Ovary (tissue), 3 donors: Measurements from ENCODE around the gene NCK2.

Experiments
- EP300 ChIP-seq: sonication (generic); formaldehyde crosslinking; IDR thresholded peaks from one replicate; pipeline ENCODE4 v1.6.1; 2017; ENCODE audit warnings: antibody characterized with exemption
- POLR2A ChIP-seq: fragments of 450-650 bp; IDR thresholded peaks from one replicate; pipeline ENCODE4 v1.6.1; 2017; ENCODE audit warnings: antibody characterized with exemption, mild to moderate bottlenecking, moderate library complexity
- TF ChIP-seq, protein P1 (sequence below), 3 donors: fragments of 450-650 bp in 2 of 3; fragments of 200-600 bp in 1 of 3; IDR thresholded peaks; one replicate each; pipeline versions ENCODE4 v1.5.1 to v1.8.0; 2016 to 2022; ENCODE audit warnings: antibody characterized with exemption in 3 of 3, mild to moderate bottlenecking in 1 of 3
- donor health status: DM: no; HTN: no; CAD: no.

DNA sequence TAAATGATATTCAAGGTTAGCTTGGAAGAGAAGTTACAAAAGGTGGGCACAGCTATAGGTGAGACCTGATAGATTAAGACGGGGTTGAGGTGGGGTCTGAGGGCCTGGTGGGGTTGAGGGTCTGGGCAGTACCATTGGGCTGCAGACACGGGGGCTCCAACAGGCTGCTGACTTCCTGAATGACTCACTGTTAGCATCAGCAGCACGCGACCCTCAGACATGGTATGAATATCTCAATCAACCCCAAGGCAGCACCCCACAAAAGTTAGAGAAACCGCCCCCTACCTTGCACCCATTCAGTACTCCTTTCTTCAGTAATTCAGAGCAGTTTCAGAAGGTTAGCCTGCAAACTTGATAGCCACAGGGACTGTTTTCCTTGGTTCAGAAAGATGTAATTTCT lies 10.8 kb upstream of the NCK2 start:
- TF ChIP-seq, protein P1, sequence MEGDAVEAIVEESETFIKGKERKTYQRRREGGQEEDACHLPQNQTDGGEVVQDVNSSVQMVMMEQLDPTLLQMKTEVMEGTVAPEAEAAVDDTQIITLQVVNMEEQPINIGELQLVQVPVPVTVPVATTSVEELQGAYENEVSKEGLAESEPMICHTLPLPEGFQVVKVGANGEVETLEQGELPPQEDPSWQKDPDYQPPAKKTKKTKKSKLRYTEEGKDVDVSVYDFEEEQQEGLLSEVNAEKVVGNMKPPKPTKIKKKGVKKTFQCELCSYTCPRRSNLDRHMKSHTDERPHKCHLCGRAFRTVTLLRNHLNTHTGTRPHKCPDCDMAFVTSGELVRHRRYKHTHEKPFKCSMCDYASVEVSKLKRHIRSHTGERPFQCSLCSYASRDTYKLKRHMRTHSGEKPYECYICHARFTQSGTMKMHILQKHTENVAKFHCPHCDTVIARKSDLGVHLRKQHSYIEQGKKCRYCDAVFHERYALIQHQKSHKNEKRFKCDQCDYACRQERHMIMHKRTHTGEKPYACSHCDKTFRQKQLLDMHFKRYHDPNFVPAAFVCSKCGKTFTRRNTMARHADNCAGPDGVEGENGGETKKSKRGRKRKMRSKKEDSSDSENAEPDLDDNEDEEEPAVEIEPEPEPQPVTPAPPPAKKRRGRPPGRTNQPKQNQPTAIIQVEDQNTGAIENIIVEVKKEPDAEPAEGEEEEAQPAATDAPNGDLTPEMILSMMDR (IDR thresholded peaks at IDR 0.05), result no peak
- TF ChIP-seq POLR2A, result no peak
- TF ChIP-seq EP300, result no peak
